BLaER1 treated with 17β-estradiol and CSF1 and Interleukin-3, amounts not matched to agents 10 nM and 100 nM (cell line): Measurements from ENCODE around the gene SMIM24.

Experiments used
- H3K27ac ChIP-seq, 11 experiments: shearing (Covaris generic); formaldehyde crosslinking; 2 replicates each; pipeline ENCODE4 v1.8.1; 2022
- H3K27me3 ChIP-seq, 11 experiments: shearing (Covaris generic); formaldehyde crosslinking; 2 replicates each; pipeline ENCODE4 v1.8.1; 2022
- H3K36me3 ChIP-seq, 11 experiments: shearing (Covaris generic); formaldehyde crosslinking; 2 replicates each; pipeline ENCODE4 v1.8.1; 2022
- H3K4me1 ChIP-seq, 10 experiments: shearing (Covaris generic); formaldehyde crosslinking; 2 replicates each; pipeline ENCODE4 v1.8.1; 2022
- H3K4me2 ChIP-seq, 11 experiments: shearing (Covaris generic); formaldehyde crosslinking; 2 replicates each; pipeline ENCODE4 v1.8.1; 2022
- H3K4me3 ChIP-seq, 10 experiments: shearing (Covaris generic); formaldehyde crosslinking; 2 replicates each; pipeline ENCODE4 v1.8.1; 2022
- H3K9ac ChIP-seq, 11 experiments: shearing (Covaris generic); formaldehyde crosslinking; 2 replicates each; pipeline ENCODE4 v1.8.1; 2022
- H3K9me3 ChIP-seq, 11 experiments: shearing (Covaris generic); formaldehyde crosslinking; replicated peaks in 1 of 11; 2 replicates each; pipeline ENCODE4 v1.8.1; 2022
- H4K20me1 ChIP-seq, 11 experiments: shearing (Covaris generic); formaldehyde crosslinking; 2 replicates each; pipeline ENCODE4 v1.8.1; 2022
- Cebpa-rat ChIP-seq, 11 experiments: shearing (Covaris generic); IDR thresholded peaks; 2 replicates each; pipeline ENCODE4 v1.8.1; 2022

Gene SMIM24

DNA sequence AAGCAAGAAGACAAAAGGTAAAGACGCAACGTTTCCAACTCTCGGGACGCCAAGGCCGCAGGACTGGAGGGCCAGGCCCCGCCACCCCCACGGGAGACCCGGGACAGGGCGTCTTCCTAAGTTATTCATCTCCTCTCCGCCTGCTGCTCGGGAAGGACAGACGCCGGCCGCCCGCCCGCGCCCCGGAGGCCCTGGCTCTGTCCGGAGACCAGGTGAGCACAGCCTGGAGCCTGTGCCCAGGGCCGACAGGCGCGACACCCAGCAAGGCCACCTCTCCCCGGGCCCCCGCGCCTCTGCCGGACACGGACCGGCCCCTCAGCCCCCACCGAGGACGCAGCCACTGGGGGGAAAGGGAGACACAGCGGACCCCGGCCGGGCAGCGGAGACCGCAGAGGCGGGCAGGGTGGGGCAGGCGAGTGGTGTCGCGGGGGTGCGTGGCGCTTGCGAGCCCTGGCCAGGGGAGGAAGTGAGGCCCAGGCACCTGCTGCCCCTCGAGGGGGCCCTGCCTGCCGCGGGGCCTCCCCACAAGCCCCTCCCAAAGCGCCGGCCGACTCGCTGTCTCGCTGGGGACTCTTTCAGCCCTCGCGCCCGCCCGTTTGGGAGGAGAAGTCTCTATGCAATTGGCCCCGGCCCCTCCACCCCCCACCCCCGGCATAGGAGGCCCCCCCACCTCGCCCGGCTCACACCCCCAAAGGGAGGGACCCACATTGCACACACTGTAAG lies 17.2 kb downstream of the SMIM24 start:
- peaks cover 35 to 79% (median 64%) of the 10 kb centered on the region in 11 experiments for H3K36me3 ChIP-seq
- H3K9me3 ChIP-seq, result peaks cover 0 to 18% (median 7%) of the 10 kb centered on the region in 11 experiments; a peak in 13 of 22 replicates
- H3K4me3 ChIP-seq, result no peak overlapping the region
- H3K4me1 ChIP-seq, result peaks cover 9 to 20% (median 19%) of the 10 kb centered on the region in 10 experiments; a peak in 19 of 20 replicates
- H3K9ac ChIP-seq, result no peak overlapping the region
- H4K20me1 ChIP-seq, result peaks cover 20 to 74% (median 42%) of the 10 kb centered on the region in 11 experiments; a peak in 21 of 22 replicates
- no peak overlapping the region for H3K27ac ChIP-seq
- no peak for TF ChIP-seq Cebpa-rat (IDR thresholded peaks at IDR 0.05)
- H3K27me3 ChIP-seq, result no peaks in the 10 kb centered on the region
- no peak overlapping the region for H3K4me2 ChIP-seq

DNA sequence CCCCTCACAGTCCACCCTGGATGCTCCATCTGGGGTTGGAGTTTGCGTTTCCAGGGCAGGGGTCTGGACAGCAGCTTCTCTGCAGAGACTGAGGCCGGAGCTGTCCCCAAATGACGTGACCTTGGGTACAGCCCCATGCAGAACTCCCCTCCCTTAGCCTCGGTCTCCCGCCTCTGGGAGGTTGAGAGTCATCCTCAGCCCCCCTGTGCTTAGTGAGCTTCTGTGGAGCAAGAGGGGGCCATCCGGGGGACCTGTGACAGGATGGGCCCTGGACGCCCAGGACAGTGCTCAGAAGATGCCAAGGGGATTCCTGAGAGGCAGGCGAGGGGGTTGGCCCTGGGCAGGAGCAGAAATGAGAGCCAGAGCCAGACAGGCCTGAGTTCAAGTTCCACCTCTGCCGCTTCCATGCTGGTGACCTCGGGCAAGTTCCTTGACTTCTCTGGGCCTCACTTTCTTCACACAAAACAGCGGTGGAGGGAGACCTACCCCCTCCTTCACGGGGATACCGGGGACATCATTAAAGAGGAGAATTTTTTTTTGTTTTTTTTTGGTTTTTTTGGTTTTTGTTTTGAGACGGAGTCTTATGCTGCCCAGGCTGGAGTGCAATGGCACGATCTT lies 20.3 kb downstream of the SMIM24 start:
- H3K9ac ChIP-seq, result no peak overlapping the region
- H3K9me3 ChIP-seq, result no peaks in the 10 kb centered on the region
- H3K27me3 ChIP-seq, result no peaks in the 10 kb centered on the region
- H3K4me3 ChIP-seq, result no peak overlapping the region
- H3K4me1 ChIP-seq, result peaks cover 37 to 51% (median 48%) of the 10 kb centered on the region in 10 experiments
- H4K20me1 ChIP-seq, result peaks cover 50 to 87% (median 59%) of the 10 kb centered on the region in 11 experiments
- H3K4me2 ChIP-seq, result 0 out of 22 replicates have a peak overlapping the region, but pooled peaks of 1 of the 11 experiments have one; percentile 90
- peaks cover 51 to 83% (median 59%) of the 10 kb centered on the region in 11 experiments for H3K36me3 ChIP-seq
- TF ChIP-seq Cebpa-rat (IDR thresholded peaks at IDR 0.05), result no peak
- no peak overlapping the region for H3K27ac ChIP-seq

DNA sequence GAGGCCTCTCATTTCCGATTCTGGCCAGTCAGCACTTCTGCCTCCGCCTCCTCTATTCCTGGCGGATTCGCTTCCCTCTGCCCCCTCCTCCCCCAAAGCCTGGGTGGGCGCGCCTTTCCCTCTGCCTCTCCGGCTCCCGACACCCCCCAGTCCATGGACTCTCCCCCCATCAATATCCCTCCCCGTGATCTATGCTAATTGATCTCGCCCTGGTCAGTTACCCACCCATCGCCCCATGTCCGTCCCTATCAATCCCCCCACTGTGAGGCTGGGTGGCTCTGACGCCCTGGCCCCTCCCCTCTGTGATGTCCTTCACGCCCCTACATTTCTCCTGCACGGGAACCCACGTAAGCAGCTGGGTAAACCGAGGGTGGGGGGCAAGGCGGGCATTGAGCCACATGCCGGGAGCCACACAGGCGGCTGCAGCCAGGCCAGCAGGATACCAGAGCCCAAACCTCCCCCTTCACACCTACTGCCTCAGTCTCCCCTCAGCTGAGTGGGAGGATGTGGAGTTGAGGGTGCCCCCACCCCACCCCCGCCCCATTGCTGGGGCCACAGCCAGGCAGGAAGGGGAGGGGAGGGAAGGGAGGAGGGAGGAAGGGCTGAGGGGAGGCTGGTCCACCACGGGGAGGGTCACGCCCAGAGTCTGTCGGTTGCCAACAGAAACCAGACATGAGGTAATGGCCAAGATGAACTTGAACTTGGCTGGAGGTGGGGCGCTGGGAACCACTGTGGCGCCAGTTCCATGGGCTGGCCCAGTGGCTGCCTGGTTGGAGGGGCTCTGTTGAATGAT lies 21.0 kb downstream of the SMIM24 start:
- H3K36me3 ChIP-seq, result peaks cover 58 to 91% (median 67%) of the 10 kb centered on the region in 11 experiments
- 0 out of 22 replicates have a peak overlapping the region, but pooled peaks of 1 of the 11 experiments have one; percentile 13 for H3K9ac ChIP-seq
- no peak for TF ChIP-seq Cebpa-rat (IDR thresholded peaks at IDR 0.05)
- peaks cover 58 to 92% (median 66%) of the 10 kb centered on the region in 11 experiments for H4K20me1 ChIP-seq
- peaks cover 37 to 53% (median 48%) of the 10 kb centered on the region in 10 experiments for H3K4me1 ChIP-seq
- H3K4me2 ChIP-seq, result peak overlapping the region; percentile 42 to 90 (median 84); a peak in 19 of 22 replicates
- no peaks in the 10 kb centered on the region for H3K27me3 ChIP-seq
- no peak overlapping the region for H3K27ac ChIP-seq
- H3K9me3 ChIP-seq, result no peaks in the 10 kb centered on the region
- no peak overlapping the region for H3K4me3 ChIP-seq

DNA sequence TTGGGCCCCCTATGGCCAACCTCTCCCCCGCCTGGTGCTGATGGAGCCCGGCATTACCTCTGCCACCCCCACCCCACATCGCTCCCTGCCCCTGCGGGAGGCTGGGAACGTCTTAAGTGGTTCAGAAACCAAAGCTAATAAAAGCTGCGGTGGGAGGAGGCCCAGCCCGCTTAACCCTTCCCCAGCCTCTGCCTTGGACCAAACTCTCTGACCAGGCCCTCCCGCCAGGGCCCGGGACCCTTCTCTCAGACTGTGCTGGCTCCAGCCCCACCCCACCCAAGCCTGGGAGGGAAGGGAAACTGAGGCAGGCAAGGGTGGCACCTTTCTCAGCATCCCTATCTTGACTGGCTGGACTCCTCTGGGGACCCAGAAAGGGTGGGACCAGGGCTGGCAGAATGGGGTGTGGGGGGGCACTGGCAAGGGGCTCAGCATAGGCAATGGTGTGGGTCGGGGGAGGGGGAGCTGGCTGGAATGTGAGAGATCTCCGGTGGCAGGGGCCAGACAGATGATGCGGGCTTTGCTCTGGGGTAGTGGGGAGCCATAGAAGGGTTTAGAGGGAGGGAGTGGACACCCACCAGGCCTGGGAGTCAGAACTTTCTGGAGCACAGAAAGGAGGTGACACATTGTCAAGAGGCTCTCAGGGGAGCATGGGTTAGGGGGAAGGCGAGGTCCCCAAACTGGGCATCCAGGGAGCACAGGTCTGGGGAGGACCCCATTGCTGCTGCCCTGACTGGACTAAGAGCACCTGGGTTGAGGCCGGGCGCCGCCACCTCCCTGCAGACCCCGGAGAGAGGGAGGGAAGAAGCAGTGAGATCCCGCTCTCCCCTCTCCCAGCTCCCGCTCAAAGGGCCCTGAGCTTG lies 21.9 kb downstream of the SMIM24 start:
- Histone ChIP-seq H3K27me3 (no peaks in the 10 kb centered on the region), H3K4me1 (peaks cover 37 to 53% (median 48%) of the 10 kb centered on the region in 10 experiments), H3K4me2 (peak overlapping the region; percentile 70 to 90 (median 84)), H3K4me3 (peak overlapping the region in 2 of 10 experiments; percentile 16 to 22; a peak in 3 of 20 replicates), H3K9me3 (no peaks in the 10 kb centered on the region), H3K9ac (peak overlapping the region in 8 of 11 experiments; percentile 12 to 63 (median 48); a peak in 15 of 22 replicates), H3K27ac (peak overlapping the region in 6 of 11 experiments; percentile 4 to 53 (median 43); a peak in 6 of 22 replicates), H3K36me3 (peaks cover 63 to 93% (median 72%) of the 10 kb centered on the region in 11 experiments), H4K20me1 (peaks cover 64 to 96% (median 75%) of the 10 kb centered on the region in 11 experiments)
- TF ChIP-seq Cebpa-rat (IDR thresholded peaks at IDR 0.05), result no peak

DNA sequence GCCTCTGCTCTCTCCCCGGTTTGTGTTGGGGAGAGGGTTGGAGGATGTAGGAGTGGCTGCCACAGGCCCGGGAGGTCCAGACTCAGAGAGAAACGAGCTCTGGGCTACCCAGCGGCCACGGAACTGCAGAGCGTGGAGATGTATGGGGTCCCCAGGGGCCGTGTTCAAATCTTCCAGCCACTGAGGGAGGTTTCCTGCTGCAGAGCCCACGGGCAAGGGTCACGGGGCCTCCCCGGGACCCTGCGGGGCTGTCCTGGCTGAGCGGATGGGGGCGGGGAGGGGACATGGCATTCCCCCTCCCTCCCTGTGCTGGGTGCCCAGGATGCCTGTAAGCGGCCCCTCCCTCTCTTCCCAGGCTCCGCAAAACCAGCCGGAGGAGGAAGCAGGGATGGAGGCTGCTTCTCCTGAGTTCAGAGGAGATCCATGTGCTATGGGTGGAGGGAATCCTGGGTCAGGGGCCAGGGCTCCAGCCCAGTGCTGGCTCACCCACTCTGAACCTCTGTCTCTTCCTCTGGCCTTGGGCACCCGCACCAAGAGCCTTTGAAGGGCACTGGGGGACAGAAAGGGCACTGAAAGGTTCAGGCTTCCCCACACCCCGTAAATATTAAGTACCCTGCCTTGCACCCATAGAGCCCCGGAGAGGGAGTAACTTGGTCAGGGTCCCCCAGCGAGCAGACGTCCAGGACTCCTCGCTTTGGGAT lies 22.6 kb downstream of the SMIM24 start:
- peak overlapping the region in 4 of 10 experiments; percentile 1 to 30 (median 19); a peak in 3 of 20 replicates for H3K4me3 ChIP-seq
- peak overlapping the region; percentile 12 to 63 (median 39); a peak in 18 of 22 replicates for H3K9ac ChIP-seq
- no peak for TF ChIP-seq Cebpa-rat (IDR thresholded peaks at IDR 0.05)
- H3K27me3 ChIP-seq, result no peaks in the 10 kb centered on the region
- peak overlapping the region in 8 of 11 experiments; percentile 16 to 53 (median 38); a peak in 12 of 22 replicates for H3K27ac ChIP-seq
- H4K20me1 ChIP-seq, result peaks cover 64 to 97% (median 80%) of the 10 kb centered on the region in 11 experiments
- H3K36me3 ChIP-seq, result peaks cover 64 to 93% (median 73%) of the 10 kb centered on the region in 11 experiments
- H3K4me2 ChIP-seq, result peak overlapping the region; percentile 70 to 90 (median 84)
- H3K9me3 ChIP-seq, result no peaks in the 10 kb centered on the region
- peaks cover 37 to 53% (median 48%) of the 10 kb centered on the region in 10 experiments for H3K4me1 ChIP-seq

DNA sequence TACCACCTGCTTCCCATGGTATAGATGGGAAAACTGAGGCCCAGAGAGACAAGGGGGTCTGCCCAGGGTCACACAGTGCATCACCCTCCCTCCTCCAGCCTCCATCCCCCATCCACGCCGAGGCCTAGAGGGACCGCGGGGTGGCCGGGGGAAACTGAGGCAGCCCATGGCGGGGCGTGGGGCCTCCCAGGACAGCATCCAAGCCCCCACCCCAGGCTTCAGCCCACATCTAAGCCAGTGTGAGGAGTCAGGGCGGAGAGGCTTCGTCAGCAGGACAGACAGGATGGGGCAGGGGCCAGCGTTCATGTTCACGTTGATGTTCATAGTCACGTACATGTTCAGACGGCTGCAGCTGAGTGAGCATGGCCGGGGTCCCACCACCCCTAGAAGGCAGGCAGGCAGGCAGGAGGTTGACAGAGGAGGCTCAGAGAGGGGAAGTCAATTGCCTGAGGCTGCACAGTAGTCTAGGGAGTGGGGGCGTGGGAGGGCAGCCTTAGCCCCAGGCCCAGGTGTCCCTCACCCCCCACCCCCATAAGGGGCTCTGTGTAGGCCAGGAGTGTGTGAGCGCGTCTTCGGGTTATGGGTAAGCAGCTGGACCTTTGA lies 23.3 kb downstream of the SMIM24 start:
- Histone ChIP-seq H3K9me3 (no peaks in the 10 kb centered on the region), H3K4me3 (peak overlapping the region in 2 of 10 experiments; percentile 1 to 30; a peak in 3 of 20 replicates), H3K9ac (peak overlapping the region; percentile 18 to 63 (median 39); a peak in 16 of 22 replicates), H4K20me1 (peaks cover 64 to 97% (median 87%) of the 10 kb centered on the region in 11 experiments), H3K27me3 (no peaks in the 10 kb centered on the region), H3K36me3 (peaks cover 64 to 93% (median 73%) of the 10 kb centered on the region in 11 experiments), H3K27ac (peak overlapping the region in 7 of 11 experiments; percentile 20 to 53 (median 36); a peak in 9 of 22 replicates), H3K4me1 (peaks cover 39 to 56% (median 48%) of the 10 kb centered on the region in 10 experiments), H3K4me2 (peak overlapping the region; percentile 70 to 90 (median 84))
- TF ChIP-seq Cebpa-rat (IDR thresholded peaks at IDR 0.05), result no peak
